HTR-8/SVneo (cell line): Measurements from ENCODE around the gene ZC3H6.
"Not testable (repeated sequence)": the region's sequence is repeated elsewhere in the genome, so short reads cannot be mapped to it uniquely, and the experiment has no call there.

Experiments used
- DNase-seq: peaks from one replicate; pipeline ENCODE4 v3.0.0; 2011; ENCODE audit warnings: low spot score, mixed read lengths; ENCODE audit not compliant: insufficient read length
- FAIRE-seq: peaks from 2 replicates; lab custom pipeline; 2011; peaks lifted over from hg19 to GRCh38; lab: Jason Lieb, UNC

ZC3H6 gene

GRCh38 chr2:112276954-112277353 lies 1.6 kb downstream of the ZC3H6 start:
- no peak for DNase-seq
- FAIRE-seq, result no peak

DNA sequence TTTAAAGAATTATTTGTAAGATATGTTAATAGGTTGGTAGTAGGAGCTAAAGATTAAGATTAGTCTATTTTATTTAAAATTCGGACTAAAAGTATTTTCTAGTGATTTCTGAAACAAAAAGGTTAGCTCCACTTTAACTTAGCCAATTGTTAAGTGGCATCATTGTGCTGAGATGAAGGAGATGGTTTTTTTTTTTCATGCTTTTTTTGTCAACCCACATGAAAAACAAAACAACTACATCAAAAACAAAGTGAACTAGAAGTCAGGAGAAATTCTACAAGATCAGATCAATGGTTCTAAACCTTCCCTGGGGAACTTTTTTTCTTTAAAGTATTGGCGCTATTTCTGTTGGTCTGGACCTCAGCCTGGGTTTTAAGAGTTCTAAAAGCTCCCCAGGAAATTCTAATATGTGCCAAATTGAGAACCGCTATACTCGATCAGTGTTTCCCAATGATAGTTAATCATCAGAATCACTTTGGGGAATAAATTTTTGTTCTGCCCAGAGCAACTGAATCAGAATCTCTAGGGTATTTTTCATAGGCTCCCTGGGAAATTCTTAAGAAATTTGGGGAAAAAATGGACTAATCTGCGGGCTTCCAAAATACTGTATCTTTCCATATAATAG lies 2.3 kb downstream of the ZC3H6 start:
- FAIRE-seq (no peak), DNase-seq (no peak)

DNA sequence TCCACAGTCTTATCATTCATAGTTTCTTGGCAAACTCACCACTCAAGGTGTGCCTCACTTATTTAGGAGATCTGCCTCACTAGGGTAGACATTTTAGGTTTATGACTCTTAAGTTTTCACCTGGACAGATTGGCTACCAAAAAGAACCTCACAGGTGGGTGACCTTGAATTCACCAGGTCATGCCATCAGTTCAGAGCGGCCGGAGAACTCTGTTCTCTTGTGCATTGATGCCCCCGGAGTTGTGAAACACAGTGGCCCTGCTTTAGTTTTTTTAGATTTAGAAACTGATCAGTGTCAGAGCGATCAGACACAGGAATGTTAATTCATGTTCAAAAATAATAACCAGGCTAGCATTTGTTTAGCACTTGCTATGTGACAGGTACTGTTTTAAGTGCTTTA lies 6.7 kb downstream of the ZC3H6 start:
- FAIRE-seq, DNase-seq: not testable (repeated sequence)

DNA sequence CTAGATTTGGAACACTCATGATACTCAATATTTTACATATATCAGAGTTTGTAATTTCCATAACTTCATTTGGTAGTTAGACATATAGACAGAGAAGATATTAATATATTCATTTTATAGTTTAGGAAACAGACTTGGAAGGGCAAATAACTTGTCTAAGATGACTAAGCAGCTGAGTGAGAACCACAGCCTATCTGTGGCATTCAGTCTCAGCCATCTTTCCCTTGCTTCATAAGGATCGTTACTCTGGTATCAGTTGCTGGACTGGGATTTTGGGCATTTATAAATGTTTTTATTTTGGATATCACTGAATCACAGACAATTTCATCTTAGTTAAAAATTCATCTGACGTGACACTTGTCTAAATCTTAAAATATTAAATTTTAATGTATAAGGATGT lies 8.1 kb downstream of the ZC3H6 start:
- not testable (repeated sequence) for FAIRE-seq, DNase-seq

- FAIRE-seq, result no peak
Observed at GRCh38 chr2:112290088-112290487, 14.7 kb downstream of the ZC3H6 start.

DNA sequence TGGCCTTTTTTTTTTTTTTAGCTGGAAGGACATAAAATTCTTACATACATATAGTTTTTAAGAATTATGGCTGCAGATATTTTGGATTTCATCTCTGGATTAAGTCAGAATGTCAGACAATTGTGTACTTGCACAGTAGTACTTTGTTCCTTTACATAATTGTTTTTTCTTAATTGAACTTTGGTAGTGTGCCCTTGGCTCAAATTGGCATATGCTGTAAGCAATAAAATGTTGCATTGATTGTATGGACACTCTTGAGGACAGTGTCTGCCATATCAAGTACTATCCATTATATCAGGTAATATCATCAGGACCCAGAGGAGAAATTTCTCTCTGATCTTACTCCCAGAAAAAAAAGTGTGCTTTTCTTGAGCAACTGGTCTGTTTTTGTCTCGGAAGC lies 15.3 kb downstream of the ZC3H6 start:
- DNase-seq (no peak), FAIRE-seq (no peak)

More at GRCh38 chr2:112290088-112290487, 14.7 kb downstream of the ZC3H6 start:
- no peak for DNase-seq

DNA sequence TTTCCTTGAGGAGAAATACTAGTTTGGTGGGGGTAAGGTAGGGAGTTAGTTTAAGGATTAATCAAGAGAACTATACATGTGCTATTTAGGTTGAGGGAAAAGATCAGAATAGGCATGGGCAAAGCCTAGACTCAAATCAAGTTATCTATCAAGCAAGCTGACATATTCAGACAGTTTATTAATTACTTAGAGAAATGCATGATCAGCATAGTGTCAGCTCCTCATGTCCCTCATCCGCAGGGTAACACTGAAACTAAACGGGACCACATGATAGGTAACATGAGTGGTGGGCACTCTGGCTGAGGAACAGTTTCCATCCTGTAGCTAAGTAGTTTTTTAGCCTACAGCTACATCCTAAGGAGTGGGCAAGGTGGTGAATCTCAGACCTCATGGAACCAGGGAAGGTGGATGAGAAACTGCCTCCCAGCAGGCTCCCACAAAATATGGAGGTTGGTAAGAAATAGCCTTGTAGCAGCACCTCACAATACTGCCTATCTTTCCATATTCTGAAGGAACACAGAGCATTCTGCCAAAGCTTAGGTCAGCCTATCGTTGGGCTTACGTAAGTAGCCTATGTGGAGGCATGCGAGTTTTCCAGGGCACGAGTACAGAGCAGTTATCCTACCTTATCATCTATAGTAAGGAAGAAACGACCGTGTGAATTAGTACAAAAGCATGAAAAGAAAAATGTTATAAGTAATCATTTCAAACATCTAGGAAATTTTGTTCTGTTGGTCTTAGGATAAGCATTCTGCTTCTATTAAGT lies 18.4 kb downstream of the ZC3H6 start:
- no peak for FAIRE-seq
- no peak for DNase-seq

GRCh38 chr2:112295407-112296078 lies 20.1 kb downstream of the ZC3H6 start:
- no peak for FAIRE-seq
- DNase-seq, result no peak

GRCh38 chr2:112296407-112296806 lies 21.0 kb downstream of the ZC3H6 start:
- DNase-seq (no peak), FAIRE-seq (no peak)

- FAIRE-seq (peak; percentile 46), DNase-seq (no peak)
Observed at GRCh38 chr2:112301171-112301584, 25.8 kb downstream of the ZC3H6 start.

- FAIRE-seq (no peak), DNase-seq (no peak)
Observed at GRCh38 chr2:112301973-112302372, 26.6 kb downstream of the ZC3H6 start.

DNA sequence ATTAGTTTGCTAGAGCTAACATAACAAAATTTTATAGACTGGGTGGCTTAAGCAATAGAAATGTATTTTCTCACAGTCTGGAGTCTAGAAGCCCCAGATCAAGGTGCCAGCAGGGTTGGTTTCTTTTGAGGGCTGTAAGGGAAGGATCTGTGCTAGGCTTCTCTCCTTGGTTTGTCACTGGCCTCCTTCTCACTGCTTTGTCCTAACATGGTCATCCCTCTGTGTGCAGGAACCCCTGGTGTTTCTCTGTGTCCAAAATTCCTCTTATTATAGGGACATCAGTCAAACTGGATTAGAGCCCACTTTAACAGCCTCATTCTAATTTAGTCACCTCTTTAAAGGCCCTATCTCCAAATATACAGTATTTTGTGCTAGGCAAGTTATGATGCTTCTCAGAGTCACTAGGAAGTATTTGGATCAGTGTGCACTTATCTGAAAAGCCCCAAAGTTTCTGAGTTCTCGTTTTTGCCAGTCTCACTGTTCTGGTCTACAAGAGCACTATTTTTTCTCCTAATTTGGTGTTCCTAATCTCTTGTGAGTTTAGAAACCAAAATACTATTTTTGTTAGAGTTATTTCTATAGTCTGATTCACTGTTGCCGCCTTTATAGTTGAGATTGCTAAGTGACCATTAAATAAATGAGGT lies 29.0 kb downstream of the ZC3H6 start:
- no peak for FAIRE-seq

DNA sequence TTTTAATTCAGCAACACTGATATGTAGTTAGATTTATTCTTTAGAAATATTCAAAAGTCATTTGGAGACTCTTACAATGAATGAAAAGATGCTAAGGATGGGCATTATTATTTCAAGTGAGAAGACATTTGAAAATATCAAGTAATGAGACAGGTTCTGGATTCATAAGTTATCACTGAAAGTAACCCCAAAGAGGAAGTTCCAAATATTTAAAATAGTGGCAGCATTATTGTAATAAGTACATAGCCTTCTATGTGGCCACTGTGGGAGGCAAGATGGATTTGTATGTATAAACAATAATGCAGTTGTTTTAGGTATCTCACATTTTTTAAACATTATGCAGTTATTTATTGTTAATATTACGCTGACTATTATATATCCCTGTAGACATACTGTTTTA lies 29.7 kb downstream of the ZC3H6 start:
- FAIRE-seq (no peak), DNase-seq (no peak)

More for the DNA sequence above, 29.0 kb downstream of the ZC3H6 start:
- no peak for DNase-seq

DNA sequence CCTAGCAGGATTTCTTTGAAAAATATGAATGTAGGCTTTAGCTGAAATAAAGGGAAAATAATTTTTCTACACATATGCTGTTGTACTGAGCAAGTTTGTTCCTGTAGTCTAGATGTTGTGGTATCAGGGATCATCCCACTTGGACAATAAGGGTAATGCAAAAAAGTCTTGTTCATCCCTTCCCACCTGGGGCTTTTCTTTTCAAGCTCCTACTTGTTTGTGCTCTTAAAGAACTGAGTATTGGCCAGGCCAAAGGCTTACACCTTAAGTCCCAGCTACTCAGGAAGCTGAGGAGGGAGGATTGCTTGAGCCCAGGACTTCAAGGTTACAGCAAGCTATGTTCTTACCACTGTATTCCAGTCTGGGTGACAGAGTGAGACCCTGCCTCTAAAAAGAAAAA lies 35.5 kb downstream of the ZC3H6 start:
- FAIRE-seq (no peak), DNase-seq (no peak)

DNA sequence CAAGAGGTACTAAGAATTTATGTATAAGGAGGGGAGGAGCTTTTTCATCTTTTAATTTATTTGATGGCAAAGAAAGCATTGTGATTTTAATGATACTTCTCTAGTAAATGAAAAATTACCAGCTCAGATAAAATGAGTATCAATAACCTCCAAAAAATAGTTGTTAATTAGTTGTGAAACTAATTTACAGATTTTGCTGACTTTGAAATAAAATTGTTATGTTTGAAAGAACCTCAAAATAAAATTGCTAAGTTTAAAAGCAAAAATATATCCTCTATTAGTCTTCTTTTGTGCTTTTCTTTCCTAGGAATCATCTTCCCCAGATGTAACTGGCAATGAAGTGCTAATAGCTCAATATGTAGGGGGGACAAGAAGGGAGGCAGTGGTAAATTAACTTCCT lies 36.5 kb downstream of the ZC3H6 start:
- DNase-seq, result no peak
- FAIRE-seq, result no peak

DNA sequence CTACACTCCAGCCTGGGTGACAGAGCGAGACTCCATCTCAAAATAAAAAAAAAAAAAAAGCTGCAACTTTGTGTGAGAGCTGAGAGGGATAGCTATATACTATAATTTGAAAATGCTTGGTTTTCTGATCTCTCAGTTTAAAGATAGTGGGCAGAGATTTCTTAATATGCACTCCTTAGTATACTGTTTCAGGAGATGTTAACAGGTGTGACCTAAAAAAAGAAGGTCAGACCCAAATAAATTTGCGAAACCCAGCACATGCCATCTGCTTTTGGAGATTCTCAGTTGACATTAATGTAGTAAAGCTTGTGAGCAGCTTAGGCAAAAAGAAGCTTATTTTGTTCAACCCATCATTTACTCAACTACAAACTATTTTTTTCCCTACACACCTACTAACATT lies 37.4 kb downstream of the ZC3H6 start:
- no peak for FAIRE-seq
- DNase-seq, result no peak

- no peak for DNase-seq
- no peak for FAIRE-seq
Observed at GRCh38 chr2:112314856-112315255, 39.5 kb downstream of the ZC3H6 start.

DNA sequence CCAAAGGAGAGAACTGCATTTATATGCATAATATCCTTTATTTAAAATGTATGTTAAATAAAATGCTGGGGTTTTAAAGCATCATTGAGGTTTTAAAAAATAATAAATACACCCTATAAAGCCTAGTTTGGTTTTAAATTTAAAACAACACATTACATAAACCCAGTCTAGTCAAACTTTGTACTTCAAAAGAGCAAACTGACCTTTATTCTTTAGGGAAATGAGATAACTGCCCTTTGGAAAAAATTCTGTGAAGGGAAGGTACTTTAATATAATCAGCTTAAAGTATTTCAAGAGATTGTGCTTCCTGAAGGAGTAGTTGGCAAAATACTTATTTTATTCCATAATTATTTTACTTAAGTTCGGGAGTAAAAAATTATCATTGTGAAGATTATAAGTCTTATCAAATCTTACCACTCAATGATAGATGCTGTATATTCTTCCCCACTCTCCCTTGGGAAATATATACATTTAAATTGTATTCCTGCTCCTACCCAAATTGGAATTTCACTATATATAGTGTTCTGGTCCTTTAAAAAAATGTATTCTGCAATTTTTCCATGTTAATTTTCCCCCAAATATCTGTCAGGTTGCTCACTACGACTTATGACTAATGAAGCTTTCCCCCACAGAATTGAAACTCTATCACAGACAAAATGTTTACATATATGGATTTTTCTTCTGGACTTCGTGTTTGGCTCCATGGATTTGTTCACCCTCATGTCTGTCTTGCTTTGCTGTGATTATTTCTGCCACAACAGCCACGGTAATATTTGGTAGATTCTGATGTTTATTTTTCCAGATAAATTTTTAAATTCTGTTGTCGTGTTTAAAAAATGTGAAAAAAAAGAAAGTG lies 42.1 kb downstream of the ZC3H6 start:
- FAIRE-seq (no peak), DNase-seq (no peak)

- DNase-seq, result no peak
- FAIRE-seq, result no peak
Observed at GRCh38 chr2:112318515-112318914, 43.1 kb downstream of the ZC3H6 start.
